Caco-2 (cell line): ENCODE data around the gene DLGAP4. TPM values are rescaled to one million over a fixed set of nuclear protein-coding genes. Genes with fewer than 3 reads are reported as not detected.

Experiments used
- BruUV-seq: library from RNA; stranded (reverse); fragments of 400-500 nt; replicated peaks from 2 replicates; lab custom pipeline; 2021; lab: Mats Ljungman, UMichigan
- CTCF ChIA-PET: fragments of 300-600 bp; sonication (Branson Sonifier 250); formaldehyde crosslinking; loops from one replicate; lab custom pipeline; 2022; ENCODE audit warnings: antibody characterized with exemption; lab: Charles Lee
- POLR2A ChIA-PET: fragments of 300-600 bp; sonication (Branson Sonifier 250); formaldehyde crosslinking; loops from one replicate; lab custom pipeline; 2022; ENCODE audit warnings: antibody characterized with exemption; lab: Charles Lee
- DNase-seq, 2 experiments: peaks; one replicate each; pipeline versions ENCODE4 v3.0.0 to v3.0.0-alpha.2; 2020 to 2022
- H3K27me3 ChIP-seq: replicated peaks from 2 replicates; pipeline ENCODE4 v1.6.0; 2011; ENCODE audit warnings: low read length; ENCODE audit not compliant: control insufficient read depth, insufficient read depth
- H3K36me3 ChIP-seq: 2 replicates; pipeline ENCODE4 v1.5.1; 2011; ENCODE audit warnings: low read length; ENCODE audit not compliant: control insufficient read depth, insufficient read depth
- H3K4me1 ChIP-seq: fragments of 250-450 bp; sonication (Bioruptor Pico); 2 replicates; pipeline ENCODE4 v1.5.1; 2020; ENCODE audit warnings: mild to moderate bottlenecking
- H3K4me3 ChIP-seq: 2 replicates; pipeline ENCODE4 v1.5.1; 2011; ENCODE audit warnings: low read depth, mild to moderate bottlenecking, control low read depth, low read length
- H3K9me3 ChIP-seq: fragments of 250-450 bp; sonication (Bioruptor Pico); 2 replicates; pipeline ENCODE4 v1.5.1; 2020; ENCODE audit warnings: mild to moderate bottlenecking, moderate library complexity
- H3K27ac Mint-ChIP-seq: one replicate; pipeline ENCODE4 v1.8.0; 2022; ENCODE audit warnings: mixed read lengths; ENCODE audit not compliant: unreplicated experiment
- H3K27me3 Mint-ChIP-seq: one replicate; pipeline ENCODE4 v1.8.0; 2022; ENCODE audit warnings: mixed read lengths; ENCODE audit not compliant: insufficient read depth, unreplicated experiment
- H3K36me3 Mint-ChIP-seq: one replicate; pipeline ENCODE4 v1.8.0; 2022; ENCODE audit warnings: mild to moderate bottlenecking, mixed read lengths; ENCODE audit not compliant: insufficient read depth, unreplicated experiment
- H3K4me1 Mint-ChIP-seq: one replicate; pipeline ENCODE4 v1.8.0; 2022; ENCODE audit warnings: low read depth, mixed read lengths; ENCODE audit not compliant: unreplicated experiment
- H3K4me3 Mint-ChIP-seq: one replicate; pipeline ENCODE4 v1.8.0; 2022; ENCODE audit warnings: mild to moderate bottlenecking, moderate library complexity, mixed read lengths; ENCODE audit not compliant: unreplicated experiment
- H3K9me3 Mint-ChIP-seq: one replicate; pipeline ENCODE4 v1.8.0; 2022; ENCODE audit warnings: mixed read lengths; ENCODE audit not compliant: unreplicated experiment
- intact Hi-C: fragments of 100-400 bp; cut with micrococcal nuclease; formaldehyde crosslinking; loops from one replicate; pipeline ENCODE4 v1.10.0; 2022; ENCODE audit not compliant: unreplicated experiment
- total RNA-seq: library from RNA; stranded (reverse); gene quantifications from 2 replicates; pipeline ENCODE4 v1.2.3, GENCODE V29; 2022
- TF ChIP-seq, protein P1 (sequence below), 2 experiments: fragments of 200-600 bp in 1 of 2; IDR thresholded peaks; 1 replicate in 1 of 2; 2 replicates in 1 of 2; pipeline versions ENCODE4 v1.5.1 to v1.8.0; 2011 to 2022; ENCODE audit warnings: antibody characterized with exemption in 1 of 2, control low read depth in 1 of 2, inconsistent platforms in 1 of 2, low read depth in 1 of 2, low read length in 1 of 2, mild to moderate bottlenecking in 1 of 2, moderate library complexity in 1 of 2; ENCODE audit not compliant: insufficient read depth in 1 of 2, severe bottlenecking in 1 of 2, unreplicated experiment in 1 of 2

DLGAP4 gene
- total RNA-seq, 1 experiment from 2014 or later = 122 TPM

DNA sequence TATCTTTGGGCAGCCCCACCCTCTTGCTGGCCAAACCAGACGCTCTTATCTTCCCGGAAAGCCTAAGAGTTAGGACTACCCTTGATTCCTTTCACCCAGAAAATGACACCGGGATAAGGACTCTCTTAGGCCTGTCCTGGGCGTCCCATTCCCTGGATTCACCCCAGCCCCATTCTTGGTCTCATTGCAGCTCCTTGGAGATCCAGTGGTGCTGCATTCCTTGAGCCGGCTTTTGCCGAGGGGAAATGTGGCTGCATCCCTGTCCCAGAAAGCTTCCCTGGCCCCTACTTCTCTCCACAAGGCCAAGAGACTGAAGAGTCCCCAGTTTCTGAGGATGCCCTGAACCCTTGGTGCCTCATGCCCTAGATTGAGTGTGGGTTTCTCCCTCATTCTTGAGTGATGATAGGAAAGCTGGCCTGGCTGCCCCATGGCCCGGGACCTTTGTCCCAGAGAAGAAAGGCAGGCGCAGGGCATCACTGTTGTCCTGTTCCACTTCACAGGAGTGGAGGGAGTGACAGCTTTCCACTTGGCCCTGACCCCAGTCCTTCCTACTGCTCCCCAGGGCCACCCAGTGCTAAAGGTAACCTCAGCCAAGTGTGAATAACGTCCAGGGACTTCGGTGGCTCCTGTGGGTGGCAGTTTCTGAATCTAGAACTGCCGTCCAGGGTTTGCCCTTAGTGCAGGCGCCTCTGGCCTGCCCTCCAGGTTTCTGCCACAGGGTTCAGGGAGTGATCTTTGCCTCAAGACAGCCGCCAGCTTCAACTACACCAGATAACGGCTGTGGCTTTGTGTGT is 192.4 kb downstream of the DLGAP4 start:
- TF ChIP-seq, protein P1, sequence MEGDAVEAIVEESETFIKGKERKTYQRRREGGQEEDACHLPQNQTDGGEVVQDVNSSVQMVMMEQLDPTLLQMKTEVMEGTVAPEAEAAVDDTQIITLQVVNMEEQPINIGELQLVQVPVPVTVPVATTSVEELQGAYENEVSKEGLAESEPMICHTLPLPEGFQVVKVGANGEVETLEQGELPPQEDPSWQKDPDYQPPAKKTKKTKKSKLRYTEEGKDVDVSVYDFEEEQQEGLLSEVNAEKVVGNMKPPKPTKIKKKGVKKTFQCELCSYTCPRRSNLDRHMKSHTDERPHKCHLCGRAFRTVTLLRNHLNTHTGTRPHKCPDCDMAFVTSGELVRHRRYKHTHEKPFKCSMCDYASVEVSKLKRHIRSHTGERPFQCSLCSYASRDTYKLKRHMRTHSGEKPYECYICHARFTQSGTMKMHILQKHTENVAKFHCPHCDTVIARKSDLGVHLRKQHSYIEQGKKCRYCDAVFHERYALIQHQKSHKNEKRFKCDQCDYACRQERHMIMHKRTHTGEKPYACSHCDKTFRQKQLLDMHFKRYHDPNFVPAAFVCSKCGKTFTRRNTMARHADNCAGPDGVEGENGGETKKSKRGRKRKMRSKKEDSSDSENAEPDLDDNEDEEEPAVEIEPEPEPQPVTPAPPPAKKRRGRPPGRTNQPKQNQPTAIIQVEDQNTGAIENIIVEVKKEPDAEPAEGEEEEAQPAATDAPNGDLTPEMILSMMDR (IDR thresholded peaks at IDR 0.05; ENCODE audit: insufficient read depth in 1 of 2, low read depth in 1 of 2, low read length in 1 of 2, severe bottlenecking in 1 of 2, unreplicated experiment in 1 of 2) = no peak
- intact Hi-C loops = no loop called here
- Mint-ChIP-seq H3K4me3 (no peak overlapping the region), H3K27ac (no peak overlapping the region), H3K4me1 (no peaks in the 10 kb centered on the region), H3K9me3 (no peaks in the 10 kb centered on the region), H3K36me3 (peaks cover 43% of the 10 kb centered on the region), H3K27me3 (no peaks in the 10 kb centered on the region)
- no TSS peak for BruUV-seq
- CTCF ChIA-PET = no interaction called here
- Histone ChIP-seq H3K4me3 (no peak overlapping the region), H3K36me3 (peaks cover 10% of the 10 kb centered on the region), H3K27me3 (no peaks in the 10 kb centered on the region), H3K9me3 (no peaks in the 10 kb centered on the region), H3K4me1 (no peaks in the 10 kb centered on the region; the same call in 1 of the 2 replicates)
- POLR2A ChIA-PET = interaction anchor here (0.7 kb wide), 1 partner anchor 46 kb away, joined by 3 read pairs; no protein-coding TSS in a partner anchor
- DNase-seq = no peak

DNA sequence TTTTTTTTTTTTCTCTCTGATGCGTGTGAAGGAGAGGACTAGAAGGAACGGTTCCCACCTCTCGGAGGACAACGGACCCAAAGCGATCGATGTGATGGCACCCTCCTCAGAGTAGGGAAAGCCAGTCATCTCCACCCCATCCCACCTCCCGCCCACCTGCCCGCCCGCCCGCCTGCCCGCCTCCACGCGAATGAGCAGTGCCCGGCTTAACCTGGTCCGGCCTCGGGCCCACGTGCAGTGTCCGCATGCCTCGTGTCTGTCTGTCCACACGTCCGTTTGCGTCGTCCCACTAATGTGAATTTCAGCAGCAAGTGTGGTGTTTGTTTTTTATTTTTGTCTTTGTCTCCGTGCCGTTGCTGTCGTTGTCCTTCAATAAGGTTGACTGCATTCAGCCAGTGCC is 193.1 kb downstream of the DLGAP4 start:
- Mint-ChIP-seq H3K27me3 (no peaks in the 10 kb centered on the region), H3K4me1 (no peaks in the 10 kb centered on the region), H3K9me3 (no peaks in the 10 kb centered on the region), H3K4me3 (no peak overlapping the region), H3K27ac (no peak overlapping the region), H3K36me3 (peaks cover 48% of the 10 kb centered on the region)
- CTCF ChIA-PET = no interaction called here
- POLR2A ChIA-PET = interaction anchor here (0.7 kb wide), 1 partner anchor 45 kb away, joined by 3 read pairs; no protein-coding TSS in a partner anchor
- Histone ChIP-seq H3K4me1 (no peaks in the 10 kb centered on the region; the same call in 1 of the 2 replicates), H3K36me3 (peaks cover 10% of the 10 kb centered on the region), H3K27me3 (no peaks in the 10 kb centered on the region), H3K4me3 (no peak overlapping the region), H3K9me3 (no peaks in the 10 kb centered on the region)
- intact Hi-C loops = no loop called here
- BruUV-seq = no TSS peak
- TF ChIP-seq, protein P1 (IDR thresholded peaks at IDR 0.05; ENCODE audit: insufficient read depth in 1 of 2, low read depth in 1 of 2, low read length in 1 of 2, severe bottlenecking in 1 of 2, unreplicated experiment in 1 of 2) = no peak
- DNase-seq = no peak

DNA sequence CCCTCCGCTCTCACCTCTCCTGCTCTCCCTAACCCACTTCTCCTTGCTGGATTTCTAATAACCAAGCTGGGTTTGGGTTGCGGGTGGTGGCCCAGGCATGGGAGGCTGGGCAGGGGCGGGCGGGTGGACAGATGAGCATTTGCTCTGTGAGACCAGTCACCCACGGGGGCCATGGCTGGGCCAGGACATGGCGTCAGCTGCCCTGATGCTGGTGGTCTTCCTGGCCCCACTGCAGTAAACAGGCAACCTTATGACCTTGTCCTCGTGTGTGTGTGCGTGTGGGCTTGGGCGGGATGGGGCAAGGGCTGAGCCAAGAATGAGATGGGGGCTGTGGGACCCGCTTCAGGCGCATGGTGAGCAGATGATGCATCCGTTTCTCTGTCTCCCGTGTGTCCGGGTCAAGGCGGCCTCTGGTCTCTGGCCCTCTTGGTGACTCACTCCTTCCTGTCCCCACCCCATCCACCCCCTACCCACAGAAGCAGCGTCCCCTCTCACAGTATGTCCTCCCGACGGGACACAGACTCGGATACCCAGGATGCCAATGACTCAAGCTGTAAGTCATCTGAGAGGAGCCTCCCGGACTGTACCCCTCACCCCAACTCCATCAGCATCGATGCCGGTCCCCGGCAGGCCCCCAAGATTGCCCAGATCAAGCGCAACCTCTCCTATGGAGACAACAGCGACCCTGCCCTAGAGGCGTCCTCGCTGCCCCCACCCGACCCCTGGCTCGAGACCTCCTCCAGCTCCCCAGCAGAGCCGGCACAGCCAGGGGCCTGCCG is 193.8 kb downstream of the DLGAP4 start:
- H3K27me3 ChIP-seq = no peaks in the 10 kb centered on the region
- TF ChIP-seq, protein P1 (IDR thresholded peaks at IDR 0.05; ENCODE audit: insufficient read depth in 1 of 2, low read depth in 1 of 2, low read length in 1 of 2, severe bottlenecking in 1 of 2, unreplicated experiment in 1 of 2) = no peak
- Mint-ChIP-seq H3K27me3 (no peaks in the 10 kb centered on the region), H3K4me3 (no peak overlapping the region), H3K9me3 (no peaks in the 10 kb centered on the region), H3K4me1 (no peaks in the 10 kb centered on the region), H3K27ac (no peak overlapping the region), H3K36me3 (peaks cover 55% of the 10 kb centered on the region)
- BruUV-seq = TSS peak; percentile 17
- ChIA-PET CTCF (no interaction called here), POLR2A (no interaction called here)
- intact Hi-C loops = no loop called here
- DNase-seq = no peak
- H3K4me3 ChIP-seq = no peak overlapping the region
- H3K4me1 ChIP-seq = no peaks in the 10 kb centered on the region; the same call in 1 of the 2 replicates
- H3K9me3 ChIP-seq = no peaks in the 10 kb centered on the region
- H3K36me3 ChIP-seq = peaks cover 10% of the 10 kb centered on the region
